VCaP (cell line): ENCODE measurements around the gene FMOD.

Experiments used
- H3K27ac ChIP-seq: fragments of 450-650 bp; 2 replicates; pipeline ENCODE4 v1.5.1; 2017
- CTCF ChIP-seq: fragments of 450-650 bp; conservative IDR thresholded peaks from 2 replicates; pipeline ENCODE4 v1.5.1; 2017; ENCODE audit warnings: mild to moderate bottlenecking, moderate library complexity

The FMOD gene

GRCh38 chr1:203346060-203346768 lies 4.7 kb downstream of the FMOD start:
- no peak for TF ChIP-seq CTCF

GRCh38 chr1:203343956-203344754 lies 6.8 kb downstream of the FMOD start:
- no peak overlapping the region for H3K27ac ChIP-seq
- no peak for TF ChIP-seq CTCF

More at GRCh38 chr1:203346060-203346768, 4.7 kb downstream of the FMOD start:
- H3K27ac ChIP-seq: no peak overlapping the region

GRCh38 chr1:203342192-203342940 lies 8.6 kb downstream of the FMOD start:
- TF ChIP-seq CTCF: peak; percentile 84
- no peak overlapping the region for H3K27ac ChIP-seq

- TF ChIP-seq CTCF: peak; percentile 92
- peak overlapping the region; percentile 62 for H3K27ac ChIP-seq
Observed at GRCh38 chr1:203340112-203340790, 10.7 kb downstream of the FMOD start.

GRCh38 chr1:203338335-203339036 lies 12.4 kb downstream of the FMOD start:
- peak overlapping the region; percentile 62 for H3K27ac ChIP-seq
- peak; percentile 97 for TF ChIP-seq CTCF

- no peak for TF ChIP-seq CTCF
- H3K27ac ChIP-seq: peak overlapping the region; percentile 54
Observed at GRCh38 chr1:203336097-203336496, 14.8 kb downstream of the FMOD start.
